Measurements from ENCODE around the gene PGRMC1.
"Not testable (repeated sequence)": the region's sequence is repeated elsewhere in the genome, so short reads cannot be mapped to it uniquely, and the experiment has no call there.

The PGRMC1 gene

DNA sequence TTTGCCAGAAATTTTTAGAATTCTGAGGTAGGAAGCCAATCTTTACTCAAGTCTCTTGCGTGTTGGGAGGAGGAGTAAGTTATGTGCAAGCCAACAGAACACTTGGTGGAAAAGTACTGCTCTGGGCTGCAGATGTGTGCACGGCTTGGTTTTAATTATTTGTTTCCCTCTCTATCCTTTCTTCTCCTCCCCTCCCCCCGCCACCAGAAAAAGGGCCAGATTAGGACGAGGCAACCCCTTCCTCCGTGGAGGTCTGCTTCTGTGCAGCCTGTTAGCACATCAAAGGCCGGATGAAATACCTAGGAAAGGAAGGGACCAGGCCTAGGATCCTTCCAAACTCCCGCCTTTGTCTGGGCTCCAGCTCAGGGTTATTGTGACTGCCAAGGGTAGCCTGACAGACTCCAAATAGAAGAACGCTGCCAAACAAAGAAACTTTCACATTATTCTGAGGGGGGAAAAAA lies 1.0 kb upstream of the PGRMC1 start:
- no peak for DNase-seq

DNA sequence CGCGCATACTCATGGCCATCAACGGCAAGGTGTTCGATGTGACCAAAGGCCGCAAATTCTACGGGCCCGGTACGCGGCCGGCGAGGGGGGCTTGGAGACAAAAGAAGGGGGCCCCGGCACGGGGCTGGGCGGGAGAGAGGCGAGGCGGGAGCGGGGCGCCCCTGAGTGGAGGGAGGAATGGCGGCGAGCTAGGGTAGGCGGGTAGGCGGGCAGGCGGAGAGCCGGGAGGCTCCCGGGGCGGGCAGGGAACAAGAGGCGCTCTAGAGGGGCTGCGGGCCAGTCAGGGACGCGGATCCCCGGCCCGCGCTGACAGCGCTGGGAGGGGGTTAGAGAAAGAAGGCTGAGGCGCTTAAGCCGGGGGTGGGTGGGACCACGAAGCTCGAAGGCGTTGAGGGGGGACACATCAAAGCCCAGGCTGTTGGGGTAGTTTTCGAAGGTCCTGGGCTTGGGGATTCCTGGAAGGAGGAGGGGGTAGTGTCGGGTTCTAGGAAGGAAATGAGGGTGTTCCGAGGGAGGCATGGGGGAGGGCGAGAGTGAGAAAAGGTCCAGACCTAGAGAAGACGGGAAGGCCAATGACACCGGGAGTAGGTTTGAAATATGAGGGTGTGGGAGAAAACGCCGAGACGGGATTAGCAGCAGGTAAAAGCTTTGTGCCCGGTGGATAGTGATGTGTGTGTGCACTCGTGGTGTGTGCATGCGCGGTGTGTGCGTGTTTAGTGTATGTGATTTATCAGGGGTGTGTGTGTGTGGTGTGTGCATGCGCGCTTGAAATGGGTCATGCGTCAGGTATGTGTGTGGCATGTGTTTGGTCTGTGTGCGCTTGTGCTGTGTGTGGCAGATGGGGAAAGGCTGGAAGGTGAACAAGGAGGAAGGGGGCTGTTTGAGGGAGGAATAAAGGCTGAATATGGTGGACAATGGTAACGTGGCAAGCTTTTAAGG lies 807 bp downstream of the PGRMC1 start:
- DNase-seq: no peak

DNA sequence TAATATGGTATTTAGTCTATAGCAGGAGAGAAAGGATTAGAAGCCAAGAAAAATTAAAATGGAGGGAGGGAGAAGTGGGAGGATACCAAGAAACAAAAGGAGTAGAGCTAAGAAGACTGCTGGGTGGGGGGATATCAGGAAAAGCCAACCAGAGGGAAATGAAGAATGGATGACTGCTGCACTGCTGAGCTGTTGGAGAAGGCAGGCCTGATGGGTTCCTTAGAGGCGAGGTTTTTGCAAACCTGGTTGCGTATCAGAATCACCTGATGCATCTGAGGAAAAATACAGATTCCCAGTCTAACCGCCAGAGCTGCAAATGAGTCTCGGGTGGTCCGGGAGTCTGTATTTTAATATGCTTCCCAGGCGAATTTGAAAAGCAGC lies 1.5 kb downstream of the PGRMC1 start:
- DNase-seq: no peak

DNA sequence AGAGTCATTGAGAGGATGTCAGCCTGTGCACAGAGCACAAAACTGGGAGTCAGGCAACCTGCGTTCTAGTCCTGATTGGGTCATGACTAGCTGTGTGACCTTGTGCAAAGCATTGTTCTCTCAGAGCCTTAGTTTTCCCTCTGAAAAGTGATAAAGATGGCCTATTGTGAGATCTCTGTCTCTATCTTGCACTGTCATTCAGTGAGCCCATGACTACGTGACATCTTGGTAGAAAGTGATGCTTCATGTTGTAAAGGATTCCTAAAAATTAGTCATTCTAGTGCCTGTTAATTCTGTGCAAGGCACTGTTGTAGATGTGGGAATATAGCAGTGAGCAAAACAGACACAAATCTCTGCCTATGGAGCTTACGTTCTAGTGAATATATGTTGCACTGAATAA lies 2.5 kb downstream of the PGRMC1 start:
- no peak for DNase-seq

DNA sequence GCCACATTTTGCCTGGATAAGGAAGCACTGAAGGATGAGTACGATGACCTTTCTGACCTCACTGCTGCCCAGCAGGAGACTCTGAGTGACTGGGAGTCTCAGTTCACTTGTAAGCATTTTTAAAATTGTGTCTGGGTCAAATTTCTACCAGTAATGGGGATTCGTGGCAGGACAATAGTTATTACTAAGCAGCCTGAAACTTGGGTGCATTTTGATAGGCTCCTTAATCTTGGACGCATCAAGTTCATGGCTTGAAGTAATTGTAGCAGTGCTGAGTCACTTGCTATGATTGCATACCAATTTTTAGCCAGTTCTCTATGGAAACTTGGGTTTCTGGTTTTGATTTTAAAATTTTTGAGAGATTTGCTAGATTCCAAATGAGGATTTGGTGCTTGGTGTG lies 4.3 kb downstream of the PGRMC1 start:
- no peak for DNase-seq

DNA sequence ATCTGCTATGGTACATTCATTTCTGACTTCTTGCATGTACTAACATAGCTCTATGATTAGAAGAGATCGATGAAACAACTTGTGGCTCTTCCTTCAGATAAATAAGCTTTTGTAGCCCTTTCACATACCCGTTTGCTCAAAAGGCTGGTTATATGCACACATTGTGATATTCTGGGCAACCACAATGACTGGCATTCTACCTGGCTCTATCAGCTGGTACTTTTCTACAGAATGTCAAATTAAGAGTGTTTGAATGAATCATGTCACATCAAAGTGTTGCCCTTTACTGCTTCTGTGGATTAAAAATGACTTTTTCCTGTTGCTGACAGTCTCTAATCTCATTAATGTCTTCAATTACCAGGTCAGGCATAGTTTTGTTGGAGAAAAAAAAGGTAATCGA lies 11.6 kb downstream of the PGRMC1 start:
- no peak for DNase-seq

DNA sequence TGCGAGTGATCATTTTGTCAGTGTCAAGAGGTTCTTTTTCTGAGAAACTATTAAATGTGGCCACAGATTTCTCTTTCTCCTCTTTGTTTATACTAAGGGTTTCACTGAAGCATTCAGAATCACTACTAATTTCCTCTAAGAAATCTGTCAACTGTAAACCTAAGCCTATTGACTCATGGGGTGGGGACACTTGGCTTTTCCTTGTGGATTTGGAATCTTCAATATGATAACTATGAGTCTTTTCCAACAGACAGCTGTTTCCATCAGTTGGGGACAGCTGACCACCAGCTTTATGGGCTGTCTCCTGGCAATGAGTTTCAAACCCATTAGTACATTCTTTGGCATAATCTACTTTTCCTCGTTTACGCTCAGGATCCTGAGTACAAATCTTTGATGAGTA lies 13.8 kb downstream of the PGRMC1 start:
- no peak for DNase-seq

DNA sequence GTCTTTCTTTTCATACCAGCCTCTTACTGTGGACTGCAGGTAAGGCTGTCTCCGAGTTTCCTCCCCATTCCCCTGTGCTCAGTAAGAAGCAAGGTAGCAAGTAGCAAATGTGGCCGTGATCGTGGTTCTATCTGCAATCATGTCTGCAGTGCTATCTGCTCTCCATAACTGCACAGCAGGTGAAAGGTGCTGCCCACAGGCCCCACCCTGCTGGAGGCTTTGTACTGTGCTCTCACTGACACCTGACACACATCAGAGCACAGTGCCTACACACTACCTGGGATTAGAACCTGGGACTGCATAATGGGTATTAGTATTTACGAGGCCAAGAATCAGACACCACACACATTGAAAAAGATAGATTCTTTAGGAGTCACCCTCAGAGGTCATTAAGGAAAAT lies 15.3 kb downstream of the PGRMC1 start:
- no peak for DNase-seq

DNA sequence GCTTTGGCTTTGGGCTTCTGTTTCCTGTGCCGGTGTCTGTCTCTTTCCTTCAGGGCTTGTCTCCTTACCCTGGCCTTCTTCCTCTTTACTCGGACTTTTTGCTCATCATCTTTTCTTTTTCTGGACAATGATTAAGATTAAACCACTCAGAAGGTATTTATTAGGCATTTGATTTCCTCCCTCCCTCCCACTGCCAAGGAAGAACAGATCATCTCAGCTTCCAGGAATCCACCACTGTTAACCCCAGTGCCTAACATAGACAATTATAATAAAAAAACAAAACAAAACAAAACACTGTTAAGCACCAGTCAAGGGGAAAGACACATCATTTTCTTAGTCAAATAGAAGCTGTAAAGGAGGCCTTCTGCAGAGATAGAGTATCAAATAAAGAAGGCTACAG lies 16.6 kb downstream of the PGRMC1 start:
- DNase-seq: no peak

DNA sequence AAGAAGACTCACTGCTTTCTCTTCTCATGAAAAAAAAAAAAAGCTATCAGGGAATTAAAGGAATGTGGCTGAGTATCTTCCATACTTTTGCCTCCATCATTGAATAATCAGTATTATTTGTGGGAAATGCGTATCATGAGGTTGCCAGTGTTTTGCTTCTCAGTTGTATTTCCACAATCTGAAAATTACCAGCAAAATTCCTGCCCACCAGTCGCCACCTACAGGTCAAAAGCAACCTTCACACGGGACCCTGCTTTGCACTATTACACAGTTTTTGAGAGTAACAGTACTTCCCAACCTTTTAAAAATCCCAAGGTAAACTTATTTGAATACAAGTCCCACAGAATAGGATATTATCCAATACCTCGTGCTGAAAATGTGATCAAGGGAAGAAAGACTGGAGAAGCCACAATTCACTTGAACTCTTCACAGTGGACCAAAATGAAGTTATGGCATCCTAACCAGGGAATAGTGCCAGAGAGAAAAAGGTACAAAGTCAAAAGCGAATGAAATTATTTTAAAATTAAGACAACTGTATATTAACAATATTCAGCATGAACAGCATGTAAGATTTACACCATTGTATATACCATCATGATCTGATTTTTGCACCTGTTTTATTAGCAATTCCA lies 30.4 kb downstream of the PGRMC1 start:
- DNase-seq: no peak

DNA sequence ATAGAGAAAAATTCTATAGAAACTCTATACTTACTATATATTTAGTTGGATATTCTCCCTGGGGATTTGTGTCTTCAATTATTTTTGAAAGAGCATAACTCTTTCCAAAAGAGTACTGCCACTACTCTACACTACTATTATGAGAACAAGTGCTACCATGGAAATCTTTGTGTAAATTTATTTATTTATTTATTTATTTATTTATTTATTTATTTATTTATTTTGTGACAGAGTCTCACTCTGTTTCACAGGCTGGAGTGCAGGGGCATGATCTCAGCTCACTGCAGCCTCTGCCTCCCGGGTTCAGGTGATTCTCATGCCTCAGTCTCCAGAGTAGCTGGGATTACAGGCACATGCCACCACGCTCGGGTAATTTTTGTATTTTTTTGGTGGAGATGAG lies 31.0 kb downstream of the PGRMC1 start:
- DNase-seq: not testable (repeated sequence)

DNA sequence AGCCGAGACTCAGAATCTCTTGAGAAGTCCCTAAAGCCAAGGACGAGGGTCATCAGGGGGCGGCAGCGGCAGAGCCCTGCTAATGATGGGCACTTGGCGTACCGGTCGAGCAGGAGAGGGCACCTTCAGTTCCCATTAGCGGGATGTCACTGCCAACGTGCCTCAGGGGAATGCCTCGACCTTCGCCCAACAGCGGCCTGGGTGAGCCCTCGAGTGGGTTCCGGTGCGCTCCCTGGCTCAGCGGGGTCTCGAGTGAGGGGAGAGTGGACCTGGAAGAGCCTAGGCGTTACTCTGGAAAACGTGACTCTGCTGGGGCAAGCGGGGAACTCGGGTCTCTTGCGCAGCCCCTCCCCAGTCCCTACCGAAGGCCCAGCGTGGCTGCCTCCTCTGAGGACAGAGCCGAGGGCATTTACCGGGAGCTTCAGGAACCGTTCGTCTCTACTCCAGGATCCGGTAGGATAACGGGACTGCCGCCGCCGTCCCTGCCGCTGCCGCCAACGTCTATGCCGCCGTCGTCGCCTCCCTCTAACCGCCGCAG lies 36.9 kb downstream of the PGRMC1 start:
- DNase-seq: no peak

DNA sequence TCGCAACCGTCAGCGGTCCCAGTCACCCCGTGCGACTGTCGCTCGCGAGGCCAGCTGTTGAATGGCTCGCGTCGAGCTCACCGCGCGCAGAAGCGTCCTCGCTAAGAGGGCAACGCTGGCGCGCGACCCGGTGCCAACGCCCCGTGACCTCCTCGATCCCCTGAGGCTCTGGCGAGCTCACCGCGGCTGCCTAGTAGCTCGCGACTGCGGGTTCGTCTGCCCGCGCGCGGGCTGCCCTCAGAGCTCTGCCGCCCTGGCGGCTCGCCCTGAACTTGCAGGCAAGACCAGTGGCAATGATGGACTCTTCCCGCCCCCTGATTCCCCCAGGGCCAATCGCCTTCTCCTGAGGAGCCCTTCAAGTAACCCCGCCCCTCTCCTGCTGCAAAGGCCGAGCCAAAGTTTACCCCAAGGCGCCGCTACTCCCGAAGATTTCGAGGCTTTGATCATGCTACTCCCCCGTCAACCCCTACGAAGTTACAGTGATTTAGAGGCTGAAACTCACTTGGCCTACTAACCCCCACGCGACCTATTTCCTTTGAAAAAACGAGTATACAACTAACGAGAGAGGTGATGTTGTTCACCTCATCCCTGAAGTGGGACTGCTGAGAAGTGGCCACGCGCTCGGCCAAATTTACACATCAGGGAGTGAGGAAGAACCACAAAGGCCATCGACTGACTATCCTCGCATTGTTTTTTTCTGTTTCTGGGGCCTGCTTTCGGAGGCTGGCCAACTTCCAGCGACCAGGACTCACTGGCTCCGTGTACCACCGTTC lies 37.5 kb downstream of the PGRMC1 start:
- no peak for DNase-seq

DNA sequence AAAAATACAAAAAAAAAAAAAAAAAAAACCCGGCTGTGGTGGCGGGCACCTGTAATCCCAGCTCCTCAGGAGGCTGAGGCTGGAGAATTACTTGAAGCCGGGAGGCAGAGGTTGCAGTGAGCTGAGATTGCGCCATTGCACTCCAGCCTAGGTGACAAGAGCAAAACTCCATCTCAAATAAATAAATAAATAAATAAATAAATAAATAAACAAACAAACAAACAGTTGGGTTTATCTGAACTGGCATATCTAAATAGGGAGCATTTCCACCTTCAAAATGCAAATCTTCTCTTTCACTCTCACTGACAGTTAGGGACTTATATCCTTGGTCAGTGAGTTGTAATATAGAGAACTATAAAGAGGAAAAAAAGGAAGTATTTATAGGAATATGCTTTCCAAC lies 46.3 kb downstream of the PGRMC1 start:
- DNase-seq: not testable (repeated sequence)

DNA sequence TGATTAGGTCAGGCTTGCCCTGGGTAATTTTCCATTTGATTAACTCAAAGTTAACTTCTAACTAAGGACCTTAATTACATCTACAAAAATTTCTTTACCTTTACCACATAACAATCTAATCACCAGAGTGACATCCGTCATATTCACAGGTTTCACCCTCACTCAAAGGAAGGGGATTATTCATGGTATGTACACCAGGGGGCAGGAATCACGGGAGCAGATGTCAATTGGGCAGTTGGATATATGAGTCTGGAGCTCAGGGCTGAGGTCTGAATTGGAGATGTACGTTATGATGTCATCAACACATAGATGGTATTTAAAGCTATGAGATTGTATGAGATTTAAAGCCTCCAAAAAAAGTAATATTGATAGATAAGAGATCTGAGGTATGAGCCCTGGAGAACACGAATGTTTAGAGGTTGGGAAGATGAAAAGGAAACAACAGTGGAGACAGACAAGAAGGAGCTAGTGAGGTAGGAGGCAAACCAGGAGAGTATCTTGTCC lies 52.9 kb downstream of the PGRMC1 start:
- DNase-seq: no peak

DNA sequence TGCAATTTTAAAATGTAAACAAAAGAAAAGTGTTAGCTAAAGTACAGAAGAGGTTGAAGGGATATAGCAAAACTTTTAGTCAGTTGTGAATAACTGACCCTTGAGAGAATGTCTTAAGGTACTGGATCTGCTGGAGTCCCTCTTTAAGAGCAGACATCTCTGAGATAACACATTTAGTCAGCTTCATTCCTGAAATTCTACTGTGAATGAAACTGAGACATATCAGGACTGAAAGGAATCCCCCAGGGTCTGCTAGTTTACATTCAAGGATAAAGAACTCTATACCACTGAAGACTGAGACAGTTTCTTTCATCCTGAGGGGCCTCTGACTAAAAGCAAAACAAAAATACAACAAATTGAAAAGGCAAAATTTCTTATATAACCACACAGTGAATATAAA lies 54.4 kb downstream of the PGRMC1 start:
- no peak for DNase-seq

DNA sequence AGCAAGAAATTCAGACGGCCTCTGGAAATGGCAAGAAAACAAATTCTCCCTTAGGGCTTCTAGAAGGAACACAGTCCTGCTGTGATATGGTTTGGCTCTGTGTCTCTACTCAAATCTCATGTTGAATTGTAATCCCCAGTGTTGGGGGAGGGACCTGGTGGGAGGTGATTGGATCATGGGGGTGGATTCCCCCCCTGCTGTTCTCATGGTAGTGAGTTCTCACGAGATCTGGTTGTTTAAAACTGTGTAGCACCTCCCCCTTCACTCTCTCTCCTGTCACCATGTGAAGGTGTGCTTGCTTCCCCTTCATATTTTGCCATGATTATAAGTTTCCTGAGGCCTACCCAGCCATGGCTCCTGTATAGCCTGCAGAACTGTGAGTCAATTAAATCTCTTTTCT lies 55.2 kb downstream of the PGRMC1 start:
- DNase-seq: not testable (repeated sequence)

DNA sequence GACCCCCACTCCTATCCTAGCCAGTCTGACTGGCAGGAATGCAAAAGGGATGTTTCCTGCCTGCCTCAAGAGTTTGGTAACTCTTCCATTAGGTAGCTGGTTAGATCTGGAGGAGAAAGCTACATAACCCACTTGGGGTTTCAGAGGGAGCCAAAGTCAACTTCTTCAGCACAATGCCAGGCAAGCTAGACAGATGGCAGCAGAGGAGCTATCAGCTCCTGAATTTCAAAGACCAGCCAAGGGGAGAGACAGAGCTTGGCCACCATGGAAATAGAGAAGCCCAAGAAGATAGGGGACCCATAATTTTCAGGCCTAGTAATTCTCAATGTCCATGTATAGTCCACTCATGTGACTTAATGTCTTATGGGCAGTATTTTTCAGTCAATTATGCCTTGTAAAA lies 56.4 kb downstream of the PGRMC1 start:
- no peak for DNase-seq

Measured in T1000 (cell line).